ENCODE data around the gene CITED4. TPM values are rescaled to one million over a fixed set of nuclear protein-coding genes. Genes with fewer than 3 reads are reported as not detected.

CITED4 gene, protein sequence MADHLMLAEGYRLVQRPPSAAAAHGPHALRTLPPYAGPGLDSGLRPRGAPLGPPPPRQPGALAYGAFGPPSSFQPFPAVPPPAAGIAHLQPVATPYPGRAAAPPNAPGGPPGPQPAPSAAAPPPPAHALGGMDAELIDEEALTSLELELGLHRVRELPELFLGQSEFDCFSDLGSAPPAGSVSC
- total RNA-seq (1.7 and 2.6 TPM in 2 replicates), polyA plus RNA-seq (0.20 and 0.58 TPM in 2 replicates), polyA minus RNA-seq (ENCODE audit: low replicate concordance) (1.2 TPM in 1 of 2 replicates, not detected in the other)
- polyA plus RNA-seq (2012): 1.6 and 3.7 TPM in 2 replicates

DNA sequence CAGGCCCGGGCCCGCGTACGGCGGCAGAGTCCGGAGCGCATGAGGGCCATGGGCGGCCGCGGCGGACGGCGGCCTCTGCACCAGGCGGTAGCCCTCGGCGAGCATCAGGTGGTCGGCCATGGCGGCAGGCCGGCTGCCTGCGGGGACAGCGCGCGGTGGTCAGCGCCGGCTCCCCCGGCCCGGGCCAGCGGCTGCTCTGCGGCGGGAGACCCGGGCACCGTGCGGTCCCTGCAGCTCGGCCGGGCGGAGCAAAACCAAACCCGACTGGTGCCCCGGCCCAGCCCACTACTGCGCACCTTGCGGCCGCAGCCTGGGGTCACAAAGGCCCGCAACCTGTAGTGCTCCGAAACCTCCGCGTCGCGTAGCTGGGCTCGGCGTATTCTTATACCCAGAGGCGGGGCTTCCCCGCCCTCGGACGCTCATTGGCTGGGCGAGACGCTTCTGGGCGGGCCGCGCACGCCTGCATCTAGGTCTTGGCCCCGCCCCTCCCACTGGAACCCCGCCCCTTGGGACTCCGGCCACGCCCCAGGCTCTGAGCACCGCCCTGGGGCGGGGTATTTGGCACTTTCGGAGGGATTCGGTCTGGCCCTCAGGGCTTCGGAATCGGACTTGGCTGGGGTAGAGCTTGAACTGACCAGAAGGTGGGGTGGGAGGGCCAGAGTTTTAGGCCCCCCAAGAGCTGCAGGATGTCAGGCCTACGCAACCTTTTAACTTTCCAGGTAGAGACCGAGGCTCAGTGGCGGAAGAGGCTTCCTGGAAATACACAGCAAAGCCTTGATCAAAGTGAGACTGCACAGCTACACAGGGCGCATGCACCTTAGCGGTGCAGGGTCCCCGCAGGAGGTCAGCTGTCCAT is at the start of gene CITED4:
Gene CITED4 (minus strand): TSS at position 356 of the 856 bp plus-strand sequence. CDS start 236 bp downstream, at position 120.
- peak within 1 kb of the TSS; percentile 88 for H3K4me2 ChIP-seq (ENCODE audit: extremely low read depth, insufficient read depth, low read length)
- peak; percentile 81 to 88 for DNase-seq (ENCODE audit: low read depth in 2 of 2)
- H3K27me3 ChIP-seq (ENCODE audit: control insufficient read depth, insufficient read depth, low read length): peaks cover 2% of the 10 kb centered on the region
- peak within 1 kb of the TSS; percentile 54 for H3K9ac ChIP-seq (ENCODE audit: insufficient read depth, low read length)
- H3K4me3 ChIP-seq (replicated peaks in 1 of 4; ENCODE audit: control extremely low read depth in 1 of 4, insufficient read depth in 1 of 4, low read depth in 3 of 4, low read length in 4 of 4): peak within 1 kb of the TSS; percentile 38 to 62 (median 45)
- TF ChIP-seq, protein P1, sequence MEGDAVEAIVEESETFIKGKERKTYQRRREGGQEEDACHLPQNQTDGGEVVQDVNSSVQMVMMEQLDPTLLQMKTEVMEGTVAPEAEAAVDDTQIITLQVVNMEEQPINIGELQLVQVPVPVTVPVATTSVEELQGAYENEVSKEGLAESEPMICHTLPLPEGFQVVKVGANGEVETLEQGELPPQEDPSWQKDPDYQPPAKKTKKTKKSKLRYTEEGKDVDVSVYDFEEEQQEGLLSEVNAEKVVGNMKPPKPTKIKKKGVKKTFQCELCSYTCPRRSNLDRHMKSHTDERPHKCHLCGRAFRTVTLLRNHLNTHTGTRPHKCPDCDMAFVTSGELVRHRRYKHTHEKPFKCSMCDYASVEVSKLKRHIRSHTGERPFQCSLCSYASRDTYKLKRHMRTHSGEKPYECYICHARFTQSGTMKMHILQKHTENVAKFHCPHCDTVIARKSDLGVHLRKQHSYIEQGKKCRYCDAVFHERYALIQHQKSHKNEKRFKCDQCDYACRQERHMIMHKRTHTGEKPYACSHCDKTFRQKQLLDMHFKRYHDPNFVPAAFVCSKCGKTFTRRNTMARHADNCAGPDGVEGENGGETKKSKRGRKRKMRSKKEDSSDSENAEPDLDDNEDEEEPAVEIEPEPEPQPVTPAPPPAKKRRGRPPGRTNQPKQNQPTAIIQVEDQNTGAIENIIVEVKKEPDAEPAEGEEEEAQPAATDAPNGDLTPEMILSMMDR (conservative IDR thresholded peaks at IDR 0.05 in 1 of 2, IDR thresholded peaks at IDR 0.05 in 1 of 2; ENCODE audit: low read depth in 1 of 2, low read length in 2 of 2): peak in 1 of 2 donors; percentile 29
- no peak for TF ChIP-seq EZH2 (IDR thresholded peaks at IDR 0.05; ENCODE audit: low read length, missing control alignments)
- peaks cover 2% of the 10 kb centered on the region for H3K4me1 ChIP-seq (ENCODE audit: control insufficient read depth, extremely low read depth, insufficient read depth, low read length)
- H3K27ac ChIP-seq (ENCODE audit: insufficient read depth, low read length): no peak within 1 kb of the TSS
- no peaks in the 10 kb centered on the region for H3K9me3 ChIP-seq (ENCODE audit: control insufficient read depth, insufficient read depth, low read depth, low read length)
- no peaks in the 10 kb centered on the region for H3K79me2 ChIP-seq (ENCODE audit: control insufficient read depth, insufficient read depth, low read length)
- H3K36me3 ChIP-seq (ENCODE audit: control insufficient read depth, insufficient read depth, low read length): no peaks in the 10 kb centered on the region
- H2AFZ ChIP-seq (ENCODE audit: low read length): peak within 1 kb of the TSS; percentile 54
- no peaks in the 10 kb centered on the region for H4K20me1 ChIP-seq (ENCODE audit: control insufficient read depth, extremely low read depth, insufficient read depth, low read length)

DNA sequence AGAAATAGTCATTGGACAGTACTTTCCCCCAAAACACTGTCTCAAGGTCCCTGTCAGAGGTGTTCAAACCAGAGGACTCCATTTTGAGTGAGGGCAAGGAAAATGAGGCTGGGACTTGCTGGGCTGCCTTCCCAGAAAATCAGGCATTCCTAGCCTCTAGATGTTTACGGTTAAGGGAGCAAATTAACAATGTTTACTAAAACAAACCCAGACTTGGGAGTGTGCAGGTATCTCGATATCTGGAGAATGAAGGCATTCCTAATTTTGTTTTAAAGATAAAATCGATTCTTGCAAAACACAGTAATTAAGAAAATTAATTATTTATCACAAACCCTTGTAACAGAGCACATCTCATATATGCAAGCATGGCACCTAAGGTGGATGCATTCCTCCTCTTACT is 48.9 kb upstream of the CITED4 start:
- Histone ChIP-seq H3K36me3 (ENCODE audit: control insufficient read depth, insufficient read depth, low read length) (no peaks in the 10 kb centered on the region), H4K20me1 (ENCODE audit: control insufficient read depth, extremely low read depth, insufficient read depth, low read length) (no peaks in the 10 kb centered on the region), H3K4me3 (replicated peaks in 1 of 4; ENCODE audit: control extremely low read depth in 1 of 4, insufficient read depth in 1 of 4, low read depth in 3 of 4, low read length in 4 of 4) (no peak overlapping the region), H3K79me2 (ENCODE audit: control insufficient read depth, insufficient read depth, low read length) (no peaks in the 10 kb centered on the region), H3K9me3 (ENCODE audit: control insufficient read depth, insufficient read depth, low read depth, low read length) (no peaks in the 10 kb centered on the region), H3K4me1 (ENCODE audit: control insufficient read depth, extremely low read depth, insufficient read depth, low read length) (no peaks in the 10 kb centered on the region), H3K9ac (ENCODE audit: insufficient read depth, low read length) (no peak overlapping the region), H3K4me2 (ENCODE audit: extremely low read depth, insufficient read depth, low read length) (no peak overlapping the region), H2AFZ (ENCODE audit: low read length) (no peak overlapping the region), H3K27ac (ENCODE audit: insufficient read depth, low read length) (no peak overlapping the region), H3K27me3 (ENCODE audit: control insufficient read depth, insufficient read depth, low read length) (no peaks in the 10 kb centered on the region)
- TF ChIP-seq, protein P1 (conservative IDR thresholded peaks at IDR 0.05 in 1 of 2, IDR thresholded peaks at IDR 0.05 in 1 of 2; ENCODE audit: low read depth in 1 of 2, low read length in 2 of 2): no peak
- TF ChIP-seq EZH2 (IDR thresholded peaks at IDR 0.05; ENCODE audit: low read length, missing control alignments): no peak
- DNase-seq (ENCODE audit: low read depth in 2 of 2): no peak

DNA sequence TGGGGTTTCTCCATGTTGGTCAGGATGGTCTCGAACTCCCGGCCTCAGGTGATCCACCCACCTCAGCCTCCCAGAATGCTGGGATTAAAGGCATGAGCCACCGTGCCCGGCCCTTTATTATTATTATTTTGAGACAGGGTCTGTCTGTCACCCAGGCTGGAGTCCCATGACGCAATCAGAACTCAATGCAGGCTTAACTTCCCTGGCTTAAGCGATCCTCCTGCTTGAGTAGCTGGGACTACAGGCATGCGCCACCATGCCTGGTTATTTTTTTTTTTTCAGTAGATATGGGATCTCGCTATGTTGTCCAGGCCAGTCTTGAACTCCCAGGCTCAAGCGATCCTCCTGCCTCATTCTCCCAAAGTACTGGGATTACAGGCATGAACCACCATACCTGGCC is 47.1 kb upstream of the CITED4 start:
- Histone ChIP-seq H3K4me1 (ENCODE audit: control insufficient read depth, extremely low read depth, insufficient read depth, low read length) (no peaks in the 10 kb centered on the region), H2AFZ (ENCODE audit: low read length) (no peak overlapping the region), H3K4me2 (ENCODE audit: extremely low read depth, insufficient read depth, low read length) (no peak overlapping the region), H3K79me2 (ENCODE audit: control insufficient read depth, insufficient read depth, low read length) (no peaks in the 10 kb centered on the region), H3K9me3 (ENCODE audit: control insufficient read depth, insufficient read depth, low read depth, low read length) (no peaks in the 10 kb centered on the region), H3K27ac (ENCODE audit: insufficient read depth, low read length) (no peak overlapping the region), H3K4me3 (replicated peaks in 1 of 4; ENCODE audit: control extremely low read depth in 1 of 4, insufficient read depth in 1 of 4, low read depth in 3 of 4, low read length in 4 of 4) (no peak overlapping the region), H3K36me3 (ENCODE audit: control insufficient read depth, insufficient read depth, low read length) (no peaks in the 10 kb centered on the region), H3K9ac (ENCODE audit: insufficient read depth, low read length) (no peak overlapping the region), H4K20me1 (ENCODE audit: control insufficient read depth, extremely low read depth, insufficient read depth, low read length) (no peaks in the 10 kb centered on the region), H3K27me3 (ENCODE audit: control insufficient read depth, insufficient read depth, low read length) (no peaks in the 10 kb centered on the region)
- no peak for DNase-seq (ENCODE audit: low read depth in 2 of 2)
- no peak for TF ChIP-seq EZH2 (IDR thresholded peaks at IDR 0.05; ENCODE audit: low read length, missing control alignments)
- TF ChIP-seq, protein P1 (conservative IDR thresholded peaks at IDR 0.05 in 1 of 2, IDR thresholded peaks at IDR 0.05 in 1 of 2; ENCODE audit: low read depth in 1 of 2, low read length in 2 of 2): no peak

All from fibroblast of lung (primary cell).